Measurements from ENCODE around the gene SUSD1. TPM values are rescaled to one million over a fixed set of nuclear protein-coding genes. Genes with fewer than 3 reads are reported as not detected.

The SUSD1 gene
- total RNA-seq, 2 donors from 2014 or later = 6.2 to 10.6 TPM

DNA sequence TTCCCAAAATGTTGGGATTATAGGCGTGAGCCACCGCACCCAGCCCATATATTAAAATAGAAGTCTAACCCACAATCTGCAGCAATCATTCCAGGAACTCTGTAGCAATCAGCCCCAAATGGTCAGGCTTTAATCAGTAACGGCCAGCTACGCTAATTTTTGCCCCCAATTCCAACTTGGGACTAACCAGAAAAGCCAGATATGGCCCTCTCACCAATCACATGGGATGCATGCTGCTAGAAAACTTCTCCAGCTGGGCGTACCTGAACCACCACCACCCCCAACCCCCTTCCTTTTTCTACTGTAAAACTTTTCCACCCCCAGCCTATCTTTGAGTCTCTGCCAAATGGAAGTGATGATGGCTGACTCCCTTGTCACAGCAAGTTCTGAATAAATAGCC lies 4.1 kb downstream of the SUSD1 start:
- peaks cover 0 to 25% of the 10 kb centered on the region in 2 donors for H3K4me1 ChIP-seq
- TF ChIP-seq, protein P1, sequence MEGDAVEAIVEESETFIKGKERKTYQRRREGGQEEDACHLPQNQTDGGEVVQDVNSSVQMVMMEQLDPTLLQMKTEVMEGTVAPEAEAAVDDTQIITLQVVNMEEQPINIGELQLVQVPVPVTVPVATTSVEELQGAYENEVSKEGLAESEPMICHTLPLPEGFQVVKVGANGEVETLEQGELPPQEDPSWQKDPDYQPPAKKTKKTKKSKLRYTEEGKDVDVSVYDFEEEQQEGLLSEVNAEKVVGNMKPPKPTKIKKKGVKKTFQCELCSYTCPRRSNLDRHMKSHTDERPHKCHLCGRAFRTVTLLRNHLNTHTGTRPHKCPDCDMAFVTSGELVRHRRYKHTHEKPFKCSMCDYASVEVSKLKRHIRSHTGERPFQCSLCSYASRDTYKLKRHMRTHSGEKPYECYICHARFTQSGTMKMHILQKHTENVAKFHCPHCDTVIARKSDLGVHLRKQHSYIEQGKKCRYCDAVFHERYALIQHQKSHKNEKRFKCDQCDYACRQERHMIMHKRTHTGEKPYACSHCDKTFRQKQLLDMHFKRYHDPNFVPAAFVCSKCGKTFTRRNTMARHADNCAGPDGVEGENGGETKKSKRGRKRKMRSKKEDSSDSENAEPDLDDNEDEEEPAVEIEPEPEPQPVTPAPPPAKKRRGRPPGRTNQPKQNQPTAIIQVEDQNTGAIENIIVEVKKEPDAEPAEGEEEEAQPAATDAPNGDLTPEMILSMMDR (IDR thresholded peaks at IDR 0.05) = no peak
- DNase-seq (ENCODE audit: low spot score) = no peak
- H3K27me3 ChIP-seq = no peaks in the 10 kb centered on the region
- H3K4me3 ChIP-seq = no peak overlapping the region
- H3K27ac ChIP-seq = no peak overlapping the region
- no peaks in the 10 kb centered on the region for H3K9me3 ChIP-seq
- no peaks in the 10 kb centered on the region for H3K36me3 ChIP-seq

- Histone ChIP-seq H3K4me1 (peaks cover 0 to 20% of the 10 kb centered on the region in 2 donors), H3K4me3 (no peak overlapping the region), H3K36me3 (no peaks in the 10 kb centered on the region), H3K9me3 (no peaks in the 10 kb centered on the region), H3K27me3 (no peaks in the 10 kb centered on the region), H3K27ac (no peak overlapping the region)
- TF ChIP-seq, protein P1 (IDR thresholded peaks at IDR 0.05) = no peak
- DNase-seq (ENCODE audit: low spot score) = no peak
Measured at GRCh38 chr9:112170235-112170634, 4.9 kb downstream of the SUSD1 start.

DNA sequence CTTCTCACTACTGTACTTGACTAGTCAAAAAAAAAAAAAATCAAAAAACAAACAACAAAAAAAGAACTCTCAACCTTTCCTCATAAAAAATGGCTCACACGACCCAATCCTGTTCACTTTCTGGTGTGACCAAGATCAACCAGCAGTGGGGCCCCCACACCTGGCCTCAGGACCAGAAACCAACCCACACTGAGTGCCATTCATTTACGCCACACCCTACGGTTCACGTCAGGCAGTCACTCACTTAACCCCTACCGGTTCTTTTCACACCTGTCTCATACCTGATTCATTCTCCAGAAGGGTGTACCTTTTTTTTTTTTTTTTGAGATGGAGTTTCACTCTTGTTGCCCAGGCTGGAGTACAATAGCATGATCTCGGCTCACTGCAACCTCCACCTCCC lies 5.7 kb downstream of the SUSD1 start:
- Histone ChIP-seq H3K27ac (no peak overlapping the region), H3K4me3 (no peak overlapping the region), H3K36me3 (no peaks in the 10 kb centered on the region), H3K4me1 (peaks cover 0 to 19% of the 10 kb centered on the region in 2 donors), H3K9me3 (no peaks in the 10 kb centered on the region), H3K27me3 (no peaks in the 10 kb centered on the region)
- no peak for DNase-seq (ENCODE audit: low spot score)
- TF ChIP-seq, protein P1 (IDR thresholded peaks at IDR 0.05) = no peak

- Histone ChIP-seq H3K9me3 (no peaks in the 10 kb centered on the region), H3K27ac (no peak overlapping the region), H3K36me3 (no peaks in the 10 kb centered on the region), H3K27me3 (no peaks in the 10 kb centered on the region), H3K4me3 (no peak overlapping the region), H3K4me1 (peaks cover 0 to 11% of the 10 kb centered on the region in 2 donors)
- no peak for DNase-seq (ENCODE audit: low spot score)
- TF ChIP-seq, protein P1 (IDR thresholded peaks at IDR 0.05) = no peak
Measured at GRCh38 chr9:112168197-112168596, 6.9 kb downstream of the SUSD1 start.

- no peaks in the 10 kb centered on the region for H3K9me3 ChIP-seq
- no peaks in the 10 kb centered on the region for H3K27me3 ChIP-seq
- TF ChIP-seq, protein P1 (IDR thresholded peaks at IDR 0.05) = peak in 1 of 2 donors; percentile 27
- H3K27ac ChIP-seq = peak overlapping the region in 1 of 2 donors; percentile 41
- H3K36me3 ChIP-seq = no peaks in the 10 kb centered on the region
- peak; percentile 62 for DNase-seq (ENCODE audit: low spot score)
- H3K4me1 ChIP-seq = peaks cover 0 to 11% of the 10 kb centered on the region in 2 donors
- H3K4me3 ChIP-seq = no peak overlapping the region
Measured at GRCh38 chr9:112166176-112167140, 8.6 kb downstream of the SUSD1 start.

All from right atrium auricular region (tissue), 2 donors.